ENCODE results near the gene DOP1B.
A peak's percentile ranks its signal among the peaks of the same experiment; 100 is the strongest.

Gene DOP1B

DNA sequence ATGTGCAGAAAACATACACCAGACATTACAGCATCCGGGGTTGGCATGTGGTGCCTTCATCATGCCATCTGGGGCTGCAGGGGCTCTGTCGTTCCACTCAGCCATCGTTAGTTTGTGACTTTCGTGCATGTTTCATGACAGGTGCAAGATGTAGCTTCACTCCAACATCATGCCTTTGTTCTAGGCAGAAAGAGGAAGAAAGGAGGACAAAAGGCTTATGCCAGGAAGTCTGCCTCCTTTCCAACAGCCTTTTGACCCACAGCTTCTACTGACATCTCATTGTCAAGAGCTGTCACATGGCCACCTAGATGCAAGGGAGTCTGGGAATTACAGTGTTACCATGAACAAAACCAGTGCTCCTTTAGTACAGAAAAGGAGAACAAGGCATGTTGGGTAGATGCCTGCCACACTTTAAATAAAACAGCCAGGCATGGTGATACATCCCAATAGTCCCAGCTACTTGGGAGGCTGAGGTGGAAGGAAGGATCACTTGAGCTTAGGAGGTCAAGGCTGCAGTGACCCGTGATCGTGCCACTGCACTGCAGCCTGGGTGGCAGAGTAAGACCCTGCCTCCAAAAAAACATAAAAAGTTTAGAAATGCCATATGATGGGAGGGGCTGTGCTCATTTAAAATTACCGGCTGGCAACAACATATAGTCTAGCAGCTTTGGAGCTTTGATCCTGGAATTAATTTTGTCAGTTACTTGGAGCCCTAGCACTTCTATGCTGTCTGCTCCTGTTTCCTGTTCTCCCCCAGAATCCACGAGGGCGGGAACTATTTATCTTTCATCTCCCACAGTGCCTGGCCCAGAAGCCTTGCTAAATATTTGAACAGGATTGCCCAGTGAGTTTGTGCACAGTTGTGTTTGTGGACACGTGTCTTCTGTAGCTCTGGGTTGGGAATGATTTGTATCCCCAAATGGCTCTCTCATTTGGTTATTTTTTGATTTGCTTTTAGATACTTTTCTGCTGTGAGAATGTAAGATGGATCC lies 7.4 kb downstream of the DOP1B start:
- no peak overlapping the region for H2BK15ac ChIP-seq (ENCODE audit: low read length)
- WGBS, 2 donors (ENCODE audit: extremely low coverage in 2 of 2, insufficient read length in 2 of 2, insufficient replicate concordance in 1 of 2) = no CpG with 5 or more reads among the region's 10 CpGs

DNA sequence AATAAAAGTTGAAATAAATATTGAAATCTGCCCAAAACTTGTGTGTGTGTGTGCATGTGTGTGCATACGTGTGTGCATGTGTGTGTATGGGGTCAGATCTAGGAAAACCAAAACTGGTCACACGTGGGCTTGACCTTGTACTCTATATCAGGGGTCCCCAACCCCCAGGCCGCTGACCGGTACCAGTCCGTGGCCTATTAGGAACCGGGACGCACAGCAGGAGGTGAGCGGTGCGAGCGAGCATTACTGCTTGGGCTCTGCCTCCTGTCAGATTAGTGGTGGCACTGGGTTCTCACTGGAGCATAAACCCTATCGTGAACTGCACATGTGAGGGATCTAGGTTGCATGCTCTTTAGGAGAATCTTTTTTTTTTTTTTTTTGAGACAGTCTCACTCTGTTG lies 8.7 kb downstream of the DOP1B start:
- H3K79me1 ChIP-seq (ENCODE audit: low read depth, low read length) = no peaks in the 10 kb centered on the region
- no peak overlapping the region for H4K8ac ChIP-seq (ENCODE audit: low read depth, low read length)
- no peak overlapping the region for H4K91ac ChIP-seq (ENCODE audit: low read depth, low read length, poor library complexity)
- H3K4me2 ChIP-seq (ENCODE audit: insufficient read depth, low read length, poor library complexity, severe bottlenecking) = no peak overlapping the region
- H2BK120ac ChIP-seq (ENCODE audit: low read depth, low read length) = no peak overlapping the region
- H2BK12ac ChIP-seq (ENCODE audit: low read length) = no peak overlapping the region
- H2BK5ac ChIP-seq (ENCODE audit: low read length) = no peak overlapping the region
- no peak overlapping the region for H2AFZ ChIP-seq (ENCODE audit: low read length)
- no peak overlapping the region for H3K9ac ChIP-seq (ENCODE audit: low read depth, low read length, poor library complexity)
- H3K14ac ChIP-seq (ENCODE audit: low read length) = no peak overlapping the region
- no peak overlapping the region for H3K4ac ChIP-seq (ENCODE audit: low read length)
- DNase-seq (ENCODE audit: low spot score) = no peak
- no peak overlapping the region for H3K23ac ChIP-seq (ENCODE audit: low read depth, low read length, poor library complexity)
- H3K9me3 ChIP-seq (replicated peaks in 1 of 2; ENCODE audit: control insufficient read depth in 2 of 2, insufficient read depth in 1 of 2, low read depth in 1 of 2, low read length in 2 of 2) = no peaks in the 10 kb centered on the region
- peaks cover 6 to 14% of the 10 kb centered on the region in 2 donors for H3K4me1 ChIP-seq (ENCODE audit: control insufficient read depth in 2 of 2, insufficient read depth in 1 of 2, low read depth in 1 of 2, low read length in 2 of 2)
- no peak overlapping the region for H3K4me3 ChIP-seq (ENCODE audit: low read length in 2 of 2)
- H3K18ac ChIP-seq (ENCODE audit: low read length) = no peak overlapping the region
- WGBS, 2 donors (ENCODE audit: extremely low coverage in 2 of 2, insufficient read length in 2 of 2, insufficient replicate concordance in 1 of 2) = no CpG with 5 or more reads among the region's 11 CpGs
- no peaks in the 10 kb centered on the region for H3K27me3 ChIP-seq (ENCODE audit: control insufficient read depth in 3 of 3, insufficient read depth in 3 of 3, low read depth in 1 of 3, low read length in 3 of 3)
- no peak overlapping the region for H2BK15ac ChIP-seq (ENCODE audit: low read length)
- no peak overlapping the region for H2AK5ac ChIP-seq (ENCODE audit: low read depth, low read length)
- no peak overlapping the region for H3K27ac ChIP-seq (replicated peaks; ENCODE audit: low read length)
- peaks cover 2 to 36% of the 10 kb centered on the region in 2 donors for H3K36me3 ChIP-seq (replicated peaks in 1 of 2; ENCODE audit: control insufficient read depth in 2 of 2, insufficient read depth in 2 of 2, low read length in 2 of 2)

More for the DNA sequence above, 7.4 kb downstream of the DOP1B start:
- no peak overlapping the region for H4K8ac ChIP-seq (ENCODE audit: low read depth, low read length)
- no peak overlapping the region for H3K23ac ChIP-seq (ENCODE audit: low read depth, low read length, poor library complexity)
- H4K91ac ChIP-seq (ENCODE audit: low read depth, low read length, poor library complexity) = no peak overlapping the region
- H2BK12ac ChIP-seq (ENCODE audit: low read length) = no peak overlapping the region
- no peak overlapping the region for H3K9ac ChIP-seq (ENCODE audit: low read depth, low read length, poor library complexity)
- peaks cover 6 to 14% of the 10 kb centered on the region in 2 donors for H3K4me1 ChIP-seq (ENCODE audit: control insufficient read depth in 2 of 2, insufficient read depth in 1 of 2, low read depth in 1 of 2, low read length in 2 of 2)
- DNase-seq (ENCODE audit: low spot score) = no peak
- no peaks in the 10 kb centered on the region for H3K9me3 ChIP-seq (replicated peaks in 1 of 2; ENCODE audit: control insufficient read depth in 2 of 2, insufficient read depth in 1 of 2, low read depth in 1 of 2, low read length in 2 of 2)
- no peak overlapping the region for H3K4me3 ChIP-seq (ENCODE audit: low read length in 2 of 2)
- no peak overlapping the region for H2AK5ac ChIP-seq (ENCODE audit: low read depth, low read length)
- H3K14ac ChIP-seq (ENCODE audit: low read length) = no peak overlapping the region
- H3K27me3 ChIP-seq (ENCODE audit: control insufficient read depth in 3 of 3, insufficient read depth in 3 of 3, low read depth in 1 of 3, low read length in 3 of 3) = no peaks in the 10 kb centered on the region
- no peak overlapping the region for H2BK120ac ChIP-seq (ENCODE audit: low read depth, low read length)
- no peak overlapping the region for H3K4ac ChIP-seq (ENCODE audit: low read length)
- H2AFZ ChIP-seq (ENCODE audit: low read length) = peak overlapping the region; percentile 31
- H3K18ac ChIP-seq (ENCODE audit: low read length) = no peak overlapping the region
- H3K79me1 ChIP-seq (ENCODE audit: low read depth, low read length) = no peaks in the 10 kb centered on the region
- no peak overlapping the region for H3K4me2 ChIP-seq (ENCODE audit: insufficient read depth, low read length, poor library complexity, severe bottlenecking)
- H2BK5ac ChIP-seq (ENCODE audit: low read length) = no peak overlapping the region
- no peak overlapping the region for H3K27ac ChIP-seq (replicated peaks; ENCODE audit: low read length)
- peaks cover 2 to 27% of the 10 kb centered on the region in 2 donors for H3K36me3 ChIP-seq (replicated peaks in 1 of 2; ENCODE audit: control insufficient read depth in 2 of 2, insufficient read depth in 2 of 2, low read length in 2 of 2)

DNA sequence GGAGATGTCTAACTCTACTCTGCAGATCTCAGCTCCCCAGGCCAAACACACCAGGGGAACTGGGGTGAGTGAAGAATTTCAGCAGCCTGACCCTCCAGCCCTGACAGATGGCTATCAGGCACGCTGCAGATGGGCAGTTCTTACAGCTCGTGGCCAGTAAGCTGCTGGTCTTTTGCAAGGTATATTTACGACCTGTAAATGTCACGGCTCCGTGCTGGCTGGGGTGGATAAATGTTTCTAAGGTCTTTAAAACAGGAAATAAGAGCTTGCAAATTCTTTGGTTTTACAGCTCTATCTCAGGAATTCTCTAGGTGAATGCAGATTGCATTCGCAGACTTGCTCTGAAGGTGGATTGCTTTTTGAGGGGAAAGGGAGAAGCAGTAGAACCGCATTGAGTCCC lies 10.1 kb downstream of the DOP1B start:
- Histone ChIP-seq H3K4me1 (ENCODE audit: control insufficient read depth in 2 of 2, insufficient read depth in 1 of 2, low read depth in 1 of 2, low read length in 2 of 2) (peaks cover 6 to 14% of the 10 kb centered on the region in 2 donors), H2BK15ac (ENCODE audit: low read length) (no peak overlapping the region), H3K79me1 (ENCODE audit: low read depth, low read length) (no peaks in the 10 kb centered on the region), H3K36me3 (replicated peaks in 1 of 2; ENCODE audit: control insufficient read depth in 2 of 2, insufficient read depth in 2 of 2, low read length in 2 of 2) (peaks cover 2 to 40% of the 10 kb centered on the region in 2 donors), H2AK5ac (ENCODE audit: low read depth, low read length) (no peak overlapping the region), H4K8ac (ENCODE audit: low read depth, low read length) (no peak overlapping the region), H2BK120ac (ENCODE audit: low read depth, low read length) (no peak overlapping the region), H3K18ac (ENCODE audit: low read length) (no peak overlapping the region), H3K23ac (ENCODE audit: low read depth, low read length, poor library complexity) (no peak overlapping the region), H2BK5ac (ENCODE audit: low read length) (no peak overlapping the region), H3K4me2 (ENCODE audit: insufficient read depth, low read length, poor library complexity, severe bottlenecking) (no peak overlapping the region), H3K27ac (replicated peaks; ENCODE audit: low read length) (no peak overlapping the region), H3K14ac (ENCODE audit: low read length) (no peak overlapping the region), H3K4ac (ENCODE audit: low read length) (no peak overlapping the region), H2AFZ (ENCODE audit: low read length) (no peak overlapping the region), H3K9ac (ENCODE audit: low read depth, low read length, poor library complexity) (no peak overlapping the region), H4K91ac (ENCODE audit: low read depth, low read length, poor library complexity) (no peak overlapping the region), H3K27me3 (ENCODE audit: control insufficient read depth in 3 of 3, insufficient read depth in 3 of 3, low read depth in 1 of 3, low read length in 3 of 3) (no peaks in the 10 kb centered on the region), H3K9me3 (replicated peaks in 1 of 2; ENCODE audit: control insufficient read depth in 2 of 2, insufficient read depth in 1 of 2, low read depth in 1 of 2, low read length in 2 of 2) (no peaks in the 10 kb centered on the region), H2BK12ac (ENCODE audit: low read length) (no peak overlapping the region), H3K4me3 (ENCODE audit: low read length in 2 of 2) (no peak overlapping the region)
- no peak for DNase-seq (ENCODE audit: low spot score)
- no CpG with 5 or more reads among the region's 7 CpGs for WGBS, 2 donors (ENCODE audit: extremely low coverage in 2 of 2, insufficient read length in 2 of 2, insufficient replicate concordance in 1 of 2)

DNA sequence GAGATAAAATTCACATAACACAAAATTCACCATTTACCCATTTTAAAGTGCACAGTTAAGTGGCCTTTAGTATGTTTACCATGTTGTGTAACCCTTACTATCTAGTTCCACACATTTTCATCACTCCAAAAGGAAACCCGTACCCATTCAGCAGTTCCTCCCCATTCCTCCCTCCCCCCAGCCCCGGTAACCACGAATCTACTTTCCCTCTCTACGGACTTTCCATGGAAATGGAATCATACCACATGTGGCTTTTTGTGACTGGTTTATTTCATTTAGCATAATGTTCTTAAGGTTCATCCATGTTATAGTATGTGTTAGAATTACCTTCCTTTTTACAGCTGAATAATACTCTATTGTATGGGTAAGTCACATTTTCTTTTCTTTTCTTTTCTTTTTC lies 10.9 kb downstream of the DOP1B start:
- Histone ChIP-seq H3K9ac (ENCODE audit: low read depth, low read length, poor library complexity) (no peak overlapping the region), H3K79me1 (ENCODE audit: low read depth, low read length) (no peaks in the 10 kb centered on the region), H3K27ac (replicated peaks; ENCODE audit: low read length) (no peak overlapping the region), H3K4me2 (ENCODE audit: insufficient read depth, low read length, poor library complexity, severe bottlenecking) (no peak overlapping the region), H3K14ac (ENCODE audit: low read length) (no peak overlapping the region), H2AK5ac (ENCODE audit: low read depth, low read length) (no peak overlapping the region), H2BK120ac (ENCODE audit: low read depth, low read length) (no peak overlapping the region), H3K9me3 (replicated peaks in 1 of 2; ENCODE audit: control insufficient read depth in 2 of 2, insufficient read depth in 1 of 2, low read depth in 1 of 2, low read length in 2 of 2) (no peaks in the 10 kb centered on the region), H3K23ac (ENCODE audit: low read depth, low read length, poor library complexity) (no peak overlapping the region), H3K36me3 (replicated peaks in 1 of 2; ENCODE audit: control insufficient read depth in 2 of 2, insufficient read depth in 2 of 2, low read length in 2 of 2) (peaks cover 2 to 40% of the 10 kb centered on the region in 2 donors), H4K91ac (ENCODE audit: low read depth, low read length, poor library complexity) (no peak overlapping the region), H3K18ac (ENCODE audit: low read length) (no peak overlapping the region), H2AFZ (ENCODE audit: low read length) (no peak overlapping the region), H2BK5ac (ENCODE audit: low read length) (no peak overlapping the region), H2BK12ac (ENCODE audit: low read length) (no peak overlapping the region), H4K8ac (ENCODE audit: low read depth, low read length) (no peak overlapping the region), H2BK15ac (ENCODE audit: low read length) (no peak overlapping the region), H3K27me3 (ENCODE audit: control insufficient read depth in 3 of 3, insufficient read depth in 3 of 3, low read depth in 1 of 3, low read length in 3 of 3) (no peaks in the 10 kb centered on the region), H3K4me1 (ENCODE audit: control insufficient read depth in 2 of 2, insufficient read depth in 1 of 2, low read depth in 1 of 2, low read length in 2 of 2) (peaks cover 10 to 14% of the 10 kb centered on the region in 2 donors), H3K4ac (ENCODE audit: low read length) (no peak overlapping the region), H3K4me3 (ENCODE audit: low read length in 2 of 2) (no peak overlapping the region)
- no CpG with 5 or more reads among the region's 4 CpGs for WGBS, 2 donors (ENCODE audit: extremely low coverage in 2 of 2, insufficient read length in 2 of 2, insufficient replicate concordance in 1 of 2)
- DNase-seq (ENCODE audit: low spot score) = no peak
